ENCODE measurements around the gene FUNDC2. TPM values are rescaled to one million over a fixed set of nuclear protein-coding genes. Genes with fewer than 3 reads are reported as not detected.
A peak's percentile ranks its signal among the peaks of the same experiment; 100 is the strongest.

Gene FUNDC2
- total RNA-seq, 6 experiments from 2014 or later: 24.2 to 70.5 (median 39.7) TPM

GRCh38 chrX:155035688-155036087 lies 9.0 kb downstream of the FUNDC2 start:
- no peaks in the 10 kb centered on the region for H3K4me1 ChIP-seq
- ATAC-seq (no peak), DNase-seq (no peak)
- TF ChIP-seq, protein P1, sequence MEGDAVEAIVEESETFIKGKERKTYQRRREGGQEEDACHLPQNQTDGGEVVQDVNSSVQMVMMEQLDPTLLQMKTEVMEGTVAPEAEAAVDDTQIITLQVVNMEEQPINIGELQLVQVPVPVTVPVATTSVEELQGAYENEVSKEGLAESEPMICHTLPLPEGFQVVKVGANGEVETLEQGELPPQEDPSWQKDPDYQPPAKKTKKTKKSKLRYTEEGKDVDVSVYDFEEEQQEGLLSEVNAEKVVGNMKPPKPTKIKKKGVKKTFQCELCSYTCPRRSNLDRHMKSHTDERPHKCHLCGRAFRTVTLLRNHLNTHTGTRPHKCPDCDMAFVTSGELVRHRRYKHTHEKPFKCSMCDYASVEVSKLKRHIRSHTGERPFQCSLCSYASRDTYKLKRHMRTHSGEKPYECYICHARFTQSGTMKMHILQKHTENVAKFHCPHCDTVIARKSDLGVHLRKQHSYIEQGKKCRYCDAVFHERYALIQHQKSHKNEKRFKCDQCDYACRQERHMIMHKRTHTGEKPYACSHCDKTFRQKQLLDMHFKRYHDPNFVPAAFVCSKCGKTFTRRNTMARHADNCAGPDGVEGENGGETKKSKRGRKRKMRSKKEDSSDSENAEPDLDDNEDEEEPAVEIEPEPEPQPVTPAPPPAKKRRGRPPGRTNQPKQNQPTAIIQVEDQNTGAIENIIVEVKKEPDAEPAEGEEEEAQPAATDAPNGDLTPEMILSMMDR (IDR thresholded peaks at IDR 0.05): no peak
- intact Hi-C loops (cut with DNase I): no loop called here
- H3K9me3 ChIP-seq: no peaks in the 10 kb centered on the region
- H3K27me3 ChIP-seq: no peaks in the 10 kb centered on the region
- no peak overlapping the region for H3K27ac ChIP-seq
- no peak overlapping the region for H3K4me3 ChIP-seq
- H3K36me3 ChIP-seq: no peaks in the 10 kb centered on the region
- 70% methylated on average over 4 of the region's 4 CpGs for WGBS (ENCODE audit: insufficient coverage, low coverage, low lambda C conversion rate, missing lambda C conversion rate)

- Histone ChIP-seq H3K4me3 (no peak overlapping the region), H3K27ac (no peak overlapping the region), H3K27me3 (no peaks in the 10 kb centered on the region), H3K36me3 (no peaks in the 10 kb centered on the region), H3K4me1 (no peaks in the 10 kb centered on the region), H3K9me3 (no peaks in the 10 kb centered on the region)
- no peak for TF ChIP-seq POLR2A (IDR thresholded peaks at IDR 0.05)
- TF ChIP-seq, protein P1 (IDR thresholded peaks at IDR 0.05): no peak
- WGBS (ENCODE audit: insufficient coverage, low coverage, low lambda C conversion rate, missing lambda C conversion rate): 57% methylated on average over 6 of the region's 6 CpGs
- intact Hi-C loops (cut with DNase I): no loop called here
- no peak for DNase-seq
- ATAC-seq: no peak
These were observed 19.6 kb downstream of the FUNDC2 start for GRCh38 chrX:155046129-155046810.

- H3K36me3 ChIP-seq: no peaks in the 10 kb centered on the region
- no peak for DNase-seq
- 51% methylated on average over 5 of the region's 5 CpGs for WGBS (ENCODE audit: insufficient coverage, low coverage, low lambda C conversion rate, missing lambda C conversion rate)
- no peak overlapping the region for H3K27ac ChIP-seq
- no peaks in the 10 kb centered on the region for H3K27me3 ChIP-seq
- no peak overlapping the region for H3K4me3 ChIP-seq
- TF ChIP-seq, protein P1 (IDR thresholded peaks at IDR 0.05): no peak
- no peak for TF ChIP-seq POLR2A (IDR thresholded peaks at IDR 0.05)
- intact Hi-C loops (cut with DNase I): no loop called here
- H3K9me3 ChIP-seq: no peaks in the 10 kb centered on the region
- H3K4me1 ChIP-seq: peaks cover 0 to 3% (median 0%) of the 10 kb centered on the region in 4 donors
- ATAC-seq: no peak
These were observed 20.3 kb downstream of the FUNDC2 start for GRCh38 chrX:155046811-155047528.

GRCh38 chrX:155048977-155049619 lies 22.5 kb downstream of the FUNDC2 start:
- peak in 2 of 3 donors; percentile 55 to 61 for DNase-seq
- Histone ChIP-seq H3K27me3 (no peaks in the 10 kb centered on the region), H3K4me1 (peaks cover 0 to 7% (median 3%) of the 10 kb centered on the region in 4 donors), H3K27ac (no peak overlapping the region), H3K4me3 (no peak overlapping the region), H3K9me3 (no peaks in the 10 kb centered on the region), H3K36me3 (no peaks in the 10 kb centered on the region)
- peak; percentile 43 to 78 (median 64) for ATAC-seq
- intact Hi-C loops (cut with DNase I): no loop called here
- no peak for TF ChIP-seq POLR2A (IDR thresholded peaks at IDR 0.05)
- TF ChIP-seq, protein P1 (IDR thresholded peaks at IDR 0.05): peak; percentile 42 to 60 (median 55)
- WGBS (ENCODE audit: insufficient coverage, low coverage, low lambda C conversion rate, missing lambda C conversion rate): 24% methylated on average over 8 of the region's 9 CpGs

Data from right lobe of liver (tissue), 6 donors.